ENCODE results near the gene SPATA17.
"Not testable (repeated sequence)": the region's sequence is repeated elsewhere in the genome, so short reads cannot be mapped to it uniquely, and the experiment has no call there.

The SPATA17 gene

GRCh38 chr1:217674028-217674729 lies 43.0 kb downstream of the SPATA17 start:
- no peak overlapping the region for H3K4me3 ChIP-seq (replicated peaks; ENCODE audit: low read depth, low read length)
- DNase-seq (ENCODE audit: low read depth): no peak
- TF ChIP-seq, protein P1, sequence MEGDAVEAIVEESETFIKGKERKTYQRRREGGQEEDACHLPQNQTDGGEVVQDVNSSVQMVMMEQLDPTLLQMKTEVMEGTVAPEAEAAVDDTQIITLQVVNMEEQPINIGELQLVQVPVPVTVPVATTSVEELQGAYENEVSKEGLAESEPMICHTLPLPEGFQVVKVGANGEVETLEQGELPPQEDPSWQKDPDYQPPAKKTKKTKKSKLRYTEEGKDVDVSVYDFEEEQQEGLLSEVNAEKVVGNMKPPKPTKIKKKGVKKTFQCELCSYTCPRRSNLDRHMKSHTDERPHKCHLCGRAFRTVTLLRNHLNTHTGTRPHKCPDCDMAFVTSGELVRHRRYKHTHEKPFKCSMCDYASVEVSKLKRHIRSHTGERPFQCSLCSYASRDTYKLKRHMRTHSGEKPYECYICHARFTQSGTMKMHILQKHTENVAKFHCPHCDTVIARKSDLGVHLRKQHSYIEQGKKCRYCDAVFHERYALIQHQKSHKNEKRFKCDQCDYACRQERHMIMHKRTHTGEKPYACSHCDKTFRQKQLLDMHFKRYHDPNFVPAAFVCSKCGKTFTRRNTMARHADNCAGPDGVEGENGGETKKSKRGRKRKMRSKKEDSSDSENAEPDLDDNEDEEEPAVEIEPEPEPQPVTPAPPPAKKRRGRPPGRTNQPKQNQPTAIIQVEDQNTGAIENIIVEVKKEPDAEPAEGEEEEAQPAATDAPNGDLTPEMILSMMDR (IDR thresholded peaks at IDR 0.05; ENCODE audit: low read length, missing control alignments): no peak

GRCh38 chr1:217681806-217682205 lies 50.7 kb downstream of the SPATA17 start:
- TF ChIP-seq, protein P1 (IDR thresholded peaks at IDR 0.05; ENCODE audit: low read length, missing control alignments): no peak
- DNase-seq (ENCODE audit: low read depth): no peak
- H3K4me3 ChIP-seq (replicated peaks; ENCODE audit: low read depth, low read length): no peak overlapping the region

GRCh38 chr1:217687511-217687910 lies 56.4 kb downstream of the SPATA17 start:
- no peak for DNase-seq (ENCODE audit: low read depth)
- TF ChIP-seq, protein P1 (IDR thresholded peaks at IDR 0.05; ENCODE audit: low read length, missing control alignments): no peak
- H3K4me3 ChIP-seq (replicated peaks; ENCODE audit: low read depth, low read length): no peak overlapping the region

DNA sequence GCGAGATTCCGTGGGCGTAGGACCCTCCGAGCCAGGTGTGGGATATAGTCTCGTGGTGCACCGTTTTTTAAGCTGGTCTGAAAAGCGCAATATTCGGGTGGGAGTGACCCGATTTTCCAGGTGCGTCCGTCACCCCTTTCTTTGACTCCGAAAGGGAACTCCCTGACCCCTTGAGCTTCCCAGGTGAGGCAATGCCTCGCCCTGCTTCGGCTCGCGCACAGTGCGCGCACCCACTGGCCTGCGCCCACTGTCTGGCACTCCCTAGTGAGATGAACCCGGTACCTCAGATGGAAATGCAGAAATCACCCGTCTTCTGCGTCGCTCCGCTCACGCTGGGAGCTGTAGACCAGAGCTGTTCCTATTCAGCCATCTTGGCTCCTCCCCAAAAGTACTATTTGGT lies 65.0 kb downstream of the SPATA17 start:
- not testable (repeated sequence) for H3K4me3 ChIP-seq (replicated peaks; ENCODE audit: low read depth, low read length); DNase-seq (ENCODE audit: low read depth)

DNA sequence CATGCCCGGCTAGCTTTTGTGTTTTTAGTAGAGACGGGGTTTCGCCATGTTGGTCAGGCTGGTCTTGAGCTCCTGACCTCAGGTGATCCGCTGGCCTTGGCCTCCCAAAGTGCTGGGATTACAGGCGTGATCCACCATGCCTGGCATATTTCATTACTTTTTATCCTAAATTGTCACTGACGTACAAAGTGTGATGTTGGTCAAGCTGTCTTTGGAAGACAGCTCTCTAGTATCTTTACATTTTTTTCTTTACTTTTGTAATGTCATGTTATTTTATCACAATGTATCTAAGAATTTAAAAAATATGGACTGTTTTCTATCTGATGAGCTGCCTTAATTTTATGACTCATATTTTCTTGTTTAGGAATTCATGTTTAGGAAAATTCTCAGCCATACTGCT lies 72.2 kb downstream of the SPATA17 start:
- DNase-seq (ENCODE audit: low read depth): no peak

GRCh38 chr1:217712925-217713597 lies 81.9 kb downstream of the SPATA17 start:
- H3K4me3 ChIP-seq (replicated peaks; ENCODE audit: low read depth, low read length): no peak overlapping the region
- TF ChIP-seq, protein P1 (IDR thresholded peaks at IDR 0.05; ENCODE audit: low read length, missing control alignments): no peak
- DNase-seq (ENCODE audit: low read depth): no peak

More for the DNA sequence above, 72.2 kb downstream of the SPATA17 start:
- TF ChIP-seq, protein P1 (IDR thresholded peaks at IDR 0.05; ENCODE audit: low read length, missing control alignments): no peak
- H3K4me3 ChIP-seq (replicated peaks; ENCODE audit: low read depth, low read length): no peak overlapping the region

- no peak overlapping the region for H3K4me3 ChIP-seq (replicated peaks; ENCODE audit: low read depth, low read length)
- no peak for DNase-seq (ENCODE audit: low read depth)
- TF ChIP-seq, protein P1 (IDR thresholded peaks at IDR 0.05; ENCODE audit: low read length, missing control alignments): no peak
Observed at GRCh38 chr1:217715681-217716080, 84.5 kb downstream of the SPATA17 start.
